GM23338 (cell line): Measurements from ENCODE around the gene VBP1.

Experiments
- CREB1 ChIP-seq: fragments of 250-450 bp; sonication (Bioruptor Pico); IDR thresholded peaks from 2 replicates; pipeline ENCODE4 v1.5.0; 2020; ENCODE audit warnings: low read depth, mild to moderate bottlenecking, moderate library complexity
- CTCF ChIP-seq, 2 experiments: fragments of 200-600 bp in 1 of 2; sonication (generic) in 1 of 2; conservative IDR thresholded peaks; 2 replicates each; pipeline versions ENCODE4 v1.5.1 to v1.6.1; 2016 to 2017; ENCODE audit warnings: antibody characterized with exemption in 2 of 2, low read depth in 2 of 2, mild to moderate bottlenecking in 2 of 2, moderate library complexity in 1 of 2
- EZH2 ChIP-seq: fragments of 200-600 bp; sonication (generic); IDR thresholded peaks from one replicate; pipeline ENCODE4 v1.8.0; 2017; ENCODE audit warnings: antibody characterized with exemption, mild to moderate bottlenecking, low read depth; ENCODE audit not compliant: unreplicated experiment
- EZH2phosphoT487 ChIP-seq: fragments of 200-600 bp; sonication (generic); IDR thresholded peaks from one replicate; pipeline ENCODE4 v1.8.1; 2018; ENCODE audit warnings: antibody characterized with exemption; ENCODE audit not compliant: unreplicated experiment
- JUNB ChIP-seq: IDR thresholded peaks from one replicate; pipeline ENCODE4 v1.6.1; 2016; ENCODE audit warnings: antibody characterized with exemption; ENCODE audit not compliant: unreplicated experiment
- NANOG ChIP-seq: IDR thresholded peaks from 2 replicates; pipeline ENCODE4 v1.6.1; 2016; ENCODE audit warnings: antibody characterized with exemption, borderline replicate concordance
- POLR2AphosphoS5 ChIP-seq: IDR thresholded peaks from 2 replicates; pipeline ENCODE4 v1.6.1; 2016; ENCODE audit warnings: antibody characterized with exemption, low read depth
- REST ChIP-seq: IDR thresholded peaks from one replicate; pipeline ENCODE4 v1.6.1; 2018; ENCODE audit warnings: antibody characterized with exemption; ENCODE audit not compliant: unreplicated experiment
- STAT1 ChIP-seq: IDR thresholded peaks from one replicate; pipeline ENCODE4 v1.6.1; 2016; ENCODE audit warnings: antibody characterized with exemption; ENCODE audit not compliant: unreplicated experiment
- ZNF114 ChIP-seq: fragments of 250-450 bp; sonication (Bioruptor Pico); IDR thresholded peaks from 2 replicates; pipeline ENCODE4 v1.5.0; 2020; ENCODE audit warnings: mild to moderate bottlenecking, moderate library complexity

- TF ChIP-seq REST, result no peak
- TF ChIP-seq CTCF (conservative IDR thresholded peaks at IDR 0.05; ENCODE audit: low read depth in 2 of 2), result no peak
- TF ChIP-seq EZH2phosphoT487, result no peak
- no peak for TF ChIP-seq POLR2AphosphoS5
- TF ChIP-seq CREB1 (CRISPR knock-in tag), result no peak
- TF ChIP-seq EZH2, result no peak
- no peak for TF ChIP-seq JUNB
- no peak for TF ChIP-seq STAT1
- TF ChIP-seq ZNF114 (CRISPR knock-in tag), result no peak
- TF ChIP-seq NANOG, result no peak
Measured at GRCh38 chrX:155246748-155247147, 30.5 kb downstream of the VBP1 start.
